OCI-LY7 (cell line): ENCODE data around the gene CPT1A. TPM values are rescaled to one million over a fixed set of nuclear protein-coding genes. Genes with fewer than 3 reads are reported as not detected.

Source experiments
- BruUV-seq: library from RNA; stranded (reverse); fragments of 400-500 nt; replicated peaks from 2 replicates; lab custom pipeline; 2021; lab: Mats Ljungman, UMichigan
- CTCF ChIA-PET: fragments of 300-600 bp; sonication (Branson Sonifier 250); formaldehyde crosslinking; loops from one replicate; lab custom pipeline; 2022; ENCODE audit warnings: antibody characterized with exemption; ENCODE audit not compliant: unreplicated experiment; lab: Charles Lee
- POLR2A ChIA-PET: fragments of 300-600 bp; sonication (Branson Sonifier 250); formaldehyde crosslinking; loops from one replicate; lab custom pipeline; 2022; ENCODE audit warnings: antibody characterized with exemption; lab: Charles Lee
- DNase-seq: peaks from one replicate; pipeline ENCODE4 v3.0.0-alpha.2; 2015; ENCODE audit warnings: low spot score
- H2AFZ ChIP-seq: fragments of 200-600 bp; sonication (generic), shearing (Covaris generic); 2 replicates; pipeline ENCODE4 v1.6.1; 2014; ENCODE audit warnings: mild to moderate bottlenecking, antibody characterized with exemption, low read length, moderate library complexity
- H3K27ac ChIP-seq: fragments of 200-600 bp; sonication (generic); 2 replicates; pipeline ENCODE4 v1.5.1; 2014; ENCODE audit warnings: mixed run types, low read depth, mild to moderate bottlenecking, moderate library complexity, low read length, inconsistent platforms; ENCODE audit not compliant: poor library complexity, severe bottlenecking
- H3K36me3 ChIP-seq: fragments of 200-600 bp; sonication (generic); 2 replicates; pipeline ENCODE4 v1.6.1; 2014; ENCODE audit warnings: mild to moderate bottlenecking, antibody characterized with exemption, low read length, moderate library complexity, mixed read lengths; ENCODE audit not compliant: insufficient read depth
- H3K4me1 ChIP-seq: fragments of 200-600 bp; sonication (generic); 2 replicates; pipeline ENCODE4 v1.5.1; 2014; ENCODE audit warnings: mild to moderate bottlenecking, low read length; ENCODE audit not compliant: insufficient read depth, poor library complexity, severe bottlenecking
- H3K4me2 ChIP-seq: fragments of 200-600 bp; sonication (generic); 2 replicates; pipeline ENCODE4 v1.6.1; 2014; ENCODE audit warnings: mild to moderate bottlenecking, low read length
- H3K4me3 ChIP-seq: fragments of 200-600 bp; sonication (generic); 2 replicates; pipeline ENCODE4 v1.5.1; 2014; ENCODE audit warnings: mild to moderate bottlenecking, low read depth, low read length; ENCODE audit not compliant: poor library complexity, severe bottlenecking
- H3K79me2 ChIP-seq: fragments of 200-600 bp; sonication (generic); 2 replicates; pipeline ENCODE4 v1.6.1; 2016; ENCODE audit warnings: low read depth, mild to moderate bottlenecking, low read length, moderate library complexity, mixed read lengths; ENCODE audit not compliant: insufficient read depth
- H3K9me2 ChIP-seq: fragments of 200-600 bp; sonication (generic); 2 replicates; pipeline ENCODE4 v1.6.1; 2016; ENCODE audit warnings: mild to moderate bottlenecking, low read length, mixed read lengths; ENCODE audit not compliant: insufficient read depth
- H3K9me3 ChIP-seq: fragments of 200-600 bp; sonication (generic); 2 replicates; pipeline ENCODE4 v1.6.1; 2014; ENCODE audit warnings: mild to moderate bottlenecking, mixed run types, low read length, mixed read lengths
- H4K20me1 ChIP-seq: fragments of 200-600 bp; sonication (generic); 2 replicates; pipeline ENCODE4 v1.6.1; 2014; ENCODE audit warnings: mild to moderate bottlenecking, antibody characterized with exemption, low read length, moderate library complexity, mixed read lengths; ENCODE audit not compliant: insufficient read depth
- EZH2phosphoT487 ChIP-seq: fragments of 200-600 bp; sonication (generic); IDR thresholded peaks from 2 replicates; pipeline ENCODE4 v1.6.1; 2018; ENCODE audit warnings: low read depth, borderline replicate concordance, mild to moderate bottlenecking, mixed run types, antibody characterized with exemption, low read length, moderate library complexity, mixed read lengths
- intact Hi-C: fragments of 100-400 bp; cut with micrococcal nuclease; formaldehyde crosslinking; loops from one replicate; pipeline ENCODE4 v1.10.0; 2022; ENCODE audit not compliant: unreplicated experiment
- total RNA-seq, 2 experiments: library from RNA; depleted of rRNA in 1 of 2; stranded (reverse); fragments of >200 nt in 1 of 2; shearing (Covaris generic) in 1 of 2; gene quantifications; 2 replicates each; pipeline ENCODE4 v1.2.3, GENCODE V29; 2014 to 2022
- TF ChIP-seq, protein P1 (sequence below): fragments of 200-600 bp; sonication (generic); conservative IDR thresholded peaks from 2 replicates; pipeline ENCODE4 v1.5.1; 2014; ENCODE audit warnings: mild to moderate bottlenecking, antibody characterized with exemption, low read length, moderate library complexity, mixed read lengths

Gene CPT1A
- total RNA-seq, 2 experiments from 2014 or later = 7.0 to 17.2 TPM

DNA sequence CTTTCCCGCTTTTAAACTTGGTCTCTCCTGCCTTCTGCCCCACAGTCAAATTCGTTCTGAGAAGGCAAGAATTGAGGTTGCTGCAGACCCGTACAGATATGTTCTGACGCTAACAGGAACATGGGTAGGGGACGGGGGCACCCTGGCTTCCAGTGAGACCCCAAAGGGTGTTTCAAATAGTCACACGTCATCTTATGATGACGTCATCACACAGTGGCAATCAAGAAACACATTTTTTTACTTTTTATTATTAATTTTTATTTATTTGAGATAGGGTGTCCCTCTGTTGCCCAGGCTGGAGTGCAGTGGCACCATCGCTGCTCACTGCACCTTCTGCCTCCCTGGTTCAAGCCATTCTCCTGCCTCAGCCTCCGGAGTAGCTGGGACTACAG lies 67.5 kb downstream of the CPT1A start:
- intact Hi-C loops = no loop called here

DNA sequence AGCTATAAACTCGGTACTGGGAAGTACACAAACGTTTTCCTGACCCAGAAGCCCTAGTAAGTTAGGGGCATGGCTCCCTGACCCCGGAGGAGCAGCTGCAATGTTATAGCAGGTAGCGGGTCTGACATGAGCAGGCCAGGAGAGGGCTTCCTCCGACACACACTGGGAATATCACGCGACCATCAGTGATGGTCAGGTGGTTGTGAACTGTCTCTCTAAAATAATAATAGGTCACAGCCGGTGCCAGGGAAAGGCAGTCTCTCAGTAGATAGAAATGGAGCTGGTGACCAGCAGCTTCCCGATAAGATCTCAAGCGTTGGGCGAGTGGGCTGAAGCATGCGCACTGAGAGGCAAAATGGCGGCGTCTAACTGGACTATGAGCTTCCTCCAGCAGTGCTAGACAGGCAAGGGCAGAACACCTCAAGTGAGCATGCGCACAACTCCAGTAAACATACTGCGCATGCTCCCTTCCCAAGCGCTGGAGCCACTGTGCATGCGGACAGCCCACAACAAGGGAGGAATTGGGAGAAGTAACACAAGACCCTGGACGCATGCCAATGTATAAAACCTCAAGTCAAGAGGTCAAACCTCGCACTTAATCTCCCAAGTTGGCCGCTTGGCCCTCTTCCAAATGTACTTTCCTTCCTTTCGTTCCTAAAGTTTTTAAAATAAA lies 68.1 kb downstream of the CPT1A start:
- no peak overlapping the region for H3K27ac ChIP-seq
- ChIA-PET CTCF (no interaction called here), POLR2A (no interaction called here)
- H3K4me2 ChIP-seq = no peak overlapping the region
- no TSS peak for BruUV-seq
- no peaks in the 10 kb centered on the region for H3K9me3 ChIP-seq
- no peaks in the 10 kb centered on the region for H4K20me1 ChIP-seq
- DNase-seq = no peak
- H3K9me2 ChIP-seq = no peaks in the 10 kb centered on the region
- peaks cover 7% of the 10 kb centered on the region; the same call in 1 of the 2 replicates for H3K36me3 ChIP-seq
- no peaks in the 10 kb centered on the region for H3K4me1 ChIP-seq
- no peaks in the 10 kb centered on the region for H3K79me2 ChIP-seq
- intact Hi-C loops = no loop called here
- no peak overlapping the region for H3K4me3 ChIP-seq
- H2AFZ ChIP-seq = no peak overlapping the region
- TF ChIP-seq, protein P1, sequence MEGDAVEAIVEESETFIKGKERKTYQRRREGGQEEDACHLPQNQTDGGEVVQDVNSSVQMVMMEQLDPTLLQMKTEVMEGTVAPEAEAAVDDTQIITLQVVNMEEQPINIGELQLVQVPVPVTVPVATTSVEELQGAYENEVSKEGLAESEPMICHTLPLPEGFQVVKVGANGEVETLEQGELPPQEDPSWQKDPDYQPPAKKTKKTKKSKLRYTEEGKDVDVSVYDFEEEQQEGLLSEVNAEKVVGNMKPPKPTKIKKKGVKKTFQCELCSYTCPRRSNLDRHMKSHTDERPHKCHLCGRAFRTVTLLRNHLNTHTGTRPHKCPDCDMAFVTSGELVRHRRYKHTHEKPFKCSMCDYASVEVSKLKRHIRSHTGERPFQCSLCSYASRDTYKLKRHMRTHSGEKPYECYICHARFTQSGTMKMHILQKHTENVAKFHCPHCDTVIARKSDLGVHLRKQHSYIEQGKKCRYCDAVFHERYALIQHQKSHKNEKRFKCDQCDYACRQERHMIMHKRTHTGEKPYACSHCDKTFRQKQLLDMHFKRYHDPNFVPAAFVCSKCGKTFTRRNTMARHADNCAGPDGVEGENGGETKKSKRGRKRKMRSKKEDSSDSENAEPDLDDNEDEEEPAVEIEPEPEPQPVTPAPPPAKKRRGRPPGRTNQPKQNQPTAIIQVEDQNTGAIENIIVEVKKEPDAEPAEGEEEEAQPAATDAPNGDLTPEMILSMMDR = no peak
- TF ChIP-seq EZH2phosphoT487 = no peak

More for the DNA sequence above, 67.5 kb downstream of the CPT1A start:
- no peak for DNase-seq
- H3K4me1 ChIP-seq = no peaks in the 10 kb centered on the region
- H2AFZ ChIP-seq = no peak overlapping the region
- no TSS peak for BruUV-seq
- H3K9me2 ChIP-seq = no peaks in the 10 kb centered on the region
- TF ChIP-seq, protein P1 = no peak
- no peak for TF ChIP-seq EZH2phosphoT487
- H3K36me3 ChIP-seq = peaks cover 7% of the 10 kb centered on the region; the same call in 1 of the 2 replicates
- no peaks in the 10 kb centered on the region for H4K20me1 ChIP-seq
- H3K9me3 ChIP-seq = no peaks in the 10 kb centered on the region
- CTCF ChIA-PET = no interaction called here
- POLR2A ChIA-PET = no interaction called here
- no peak overlapping the region for H3K4me3 ChIP-seq
- H3K4me2 ChIP-seq = no peak overlapping the region
- no peaks in the 10 kb centered on the region for H3K79me2 ChIP-seq
- no peak overlapping the region for H3K27ac ChIP-seq

DNA sequence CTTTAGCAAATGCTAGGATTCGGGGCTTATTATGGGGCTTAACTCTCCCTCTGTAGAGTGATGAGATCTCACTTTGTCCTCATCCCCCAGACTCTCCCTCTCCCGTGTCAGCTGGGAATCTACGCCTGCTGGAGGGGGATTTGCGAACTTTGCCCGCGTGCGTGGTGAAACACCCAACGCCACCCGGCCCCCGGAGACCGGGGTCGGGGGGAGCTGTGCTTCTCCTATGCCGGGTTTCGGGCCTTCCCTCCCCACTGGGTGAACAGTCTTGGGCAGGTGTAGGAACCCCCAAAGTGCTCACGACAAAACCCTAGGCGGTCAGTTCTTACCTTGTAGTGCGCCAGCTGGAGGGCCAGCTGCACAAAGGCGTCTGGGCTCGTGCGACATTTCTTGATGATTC lies 68.8 kb downstream of the CPT1A start:
- no peak for DNase-seq
- CTCF ChIA-PET = no interaction called here
- intact Hi-C loops = no loop called here
- no peak overlapping the region for H3K27ac ChIP-seq
- H4K20me1 ChIP-seq = no peaks in the 10 kb centered on the region
- POLR2A ChIA-PET = no interaction called here
- H3K79me2 ChIP-seq = no peaks in the 10 kb centered on the region
- no peaks in the 10 kb centered on the region for H3K9me2 ChIP-seq
- no peaks in the 10 kb centered on the region for H3K4me1 ChIP-seq
- H3K4me3 ChIP-seq = no peak overlapping the region
- TF ChIP-seq, protein P1 = no peak
- no peak for TF ChIP-seq EZH2phosphoT487
- H2AFZ ChIP-seq = no peak overlapping the region
- H3K36me3 ChIP-seq = peaks cover 7% of the 10 kb centered on the region; the same call in 1 of the 2 replicates
- H3K9me3 ChIP-seq = no peaks in the 10 kb centered on the region
- no peak overlapping the region for H3K4me2 ChIP-seq
- no TSS peak for BruUV-seq
